Measurements from ENCODE around the gene FBXL7.

Gene FBXL7

DNA sequence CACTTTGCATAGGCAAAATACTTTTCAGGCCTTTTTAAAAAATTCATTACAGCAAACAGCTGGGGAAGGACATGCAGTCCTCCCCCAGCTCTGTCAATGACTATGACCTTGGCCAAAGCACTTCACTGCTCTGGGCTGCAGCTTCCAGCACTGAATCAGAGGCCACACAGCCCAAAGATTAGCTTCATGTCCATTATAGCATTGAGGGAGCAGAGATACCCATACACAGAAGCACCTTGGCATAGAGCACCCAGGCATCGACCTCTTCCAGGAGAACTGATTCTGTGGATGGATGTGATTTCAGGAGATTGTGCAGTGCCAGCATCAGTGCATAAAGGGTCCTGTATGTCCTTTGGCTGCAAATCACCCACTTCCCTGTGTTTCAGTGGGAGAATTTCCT is 437.7 kb downstream of the FBXL7 start:
- Histone ChIP-seq H3K4me3 (replicated peaks; ENCODE audit: low read depth, low read length) (no peak overlapping the region), H3K27me3 (replicated peaks; ENCODE audit: control insufficient read depth, insufficient read depth, low read length) (no peaks in the 10 kb centered on the region), H3K36me3 (ENCODE audit: control insufficient read depth, insufficient read depth, low read length) (no peaks in the 10 kb centered on the region)
- DNase-seq (ENCODE audit: extremely low read depth, insufficient read length) = no peak
- TF ChIP-seq, protein P1, sequence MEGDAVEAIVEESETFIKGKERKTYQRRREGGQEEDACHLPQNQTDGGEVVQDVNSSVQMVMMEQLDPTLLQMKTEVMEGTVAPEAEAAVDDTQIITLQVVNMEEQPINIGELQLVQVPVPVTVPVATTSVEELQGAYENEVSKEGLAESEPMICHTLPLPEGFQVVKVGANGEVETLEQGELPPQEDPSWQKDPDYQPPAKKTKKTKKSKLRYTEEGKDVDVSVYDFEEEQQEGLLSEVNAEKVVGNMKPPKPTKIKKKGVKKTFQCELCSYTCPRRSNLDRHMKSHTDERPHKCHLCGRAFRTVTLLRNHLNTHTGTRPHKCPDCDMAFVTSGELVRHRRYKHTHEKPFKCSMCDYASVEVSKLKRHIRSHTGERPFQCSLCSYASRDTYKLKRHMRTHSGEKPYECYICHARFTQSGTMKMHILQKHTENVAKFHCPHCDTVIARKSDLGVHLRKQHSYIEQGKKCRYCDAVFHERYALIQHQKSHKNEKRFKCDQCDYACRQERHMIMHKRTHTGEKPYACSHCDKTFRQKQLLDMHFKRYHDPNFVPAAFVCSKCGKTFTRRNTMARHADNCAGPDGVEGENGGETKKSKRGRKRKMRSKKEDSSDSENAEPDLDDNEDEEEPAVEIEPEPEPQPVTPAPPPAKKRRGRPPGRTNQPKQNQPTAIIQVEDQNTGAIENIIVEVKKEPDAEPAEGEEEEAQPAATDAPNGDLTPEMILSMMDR (IDR thresholded peaks at IDR 0.05; ENCODE audit: insufficient read depth, low read length, poor library complexity, severe bottlenecking) = no peak

DNA sequence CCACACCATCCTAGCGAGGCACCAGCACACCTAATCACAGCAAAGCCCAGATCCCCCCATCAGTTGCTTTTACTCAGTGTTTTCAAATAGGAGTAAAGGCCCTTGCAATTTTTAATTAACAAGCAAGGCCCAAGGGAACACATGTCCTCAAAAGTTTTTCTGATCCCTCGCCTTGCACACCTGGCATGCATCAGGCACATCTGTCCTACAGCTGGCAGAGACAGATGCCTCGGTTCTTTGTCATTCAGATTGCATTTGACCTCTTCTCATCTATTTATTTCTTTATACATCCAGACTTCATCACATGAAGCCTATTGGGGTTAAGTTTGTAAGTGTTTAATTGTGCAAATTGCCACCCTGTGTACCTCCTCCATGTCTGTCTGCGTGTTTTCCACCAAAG is 438.2 kb downstream of the FBXL7 start:
- Histone ChIP-seq H3K27me3 (replicated peaks; ENCODE audit: control insufficient read depth, insufficient read depth, low read length) (no peaks in the 10 kb centered on the region), H3K36me3 (ENCODE audit: control insufficient read depth, insufficient read depth, low read length) (no peaks in the 10 kb centered on the region), H3K4me3 (replicated peaks; ENCODE audit: low read depth, low read length) (no peak overlapping the region)
- DNase-seq (ENCODE audit: extremely low read depth, insufficient read length) = no peak
- TF ChIP-seq, protein P1 (IDR thresholded peaks at IDR 0.05; ENCODE audit: insufficient read depth, low read length, poor library complexity, severe bottlenecking) = no peak

- no peaks in the 10 kb centered on the region for H3K27me3 ChIP-seq (replicated peaks; ENCODE audit: control insufficient read depth, insufficient read depth, low read length)
- no peak for DNase-seq (ENCODE audit: extremely low read depth, insufficient read length)
- no peak overlapping the region for H3K4me3 ChIP-seq (replicated peaks; ENCODE audit: low read depth, low read length)
- H3K36me3 ChIP-seq (ENCODE audit: control insufficient read depth, insufficient read depth, low read length) = no peaks in the 10 kb centered on the region
- TF ChIP-seq, protein P1 (IDR thresholded peaks at IDR 0.05; ENCODE audit: insufficient read depth, low read length, poor library complexity, severe bottlenecking) = no peak
These were observed 439.0 kb downstream of the FBXL7 start for GRCh38 chr5:15938961-15939360.

GRCh38 chr5:15940905-15941304 is 440.9 kb downstream of the FBXL7 start:
- DNase-seq (ENCODE audit: extremely low read depth, insufficient read length) = no peak
- no peaks in the 10 kb centered on the region for H3K36me3 ChIP-seq (ENCODE audit: control insufficient read depth, insufficient read depth, low read length)
- H3K27me3 ChIP-seq (replicated peaks; ENCODE audit: control insufficient read depth, insufficient read depth, low read length) = no peaks in the 10 kb centered on the region
- no peak overlapping the region for H3K4me3 ChIP-seq (replicated peaks; ENCODE audit: low read depth, low read length)
- TF ChIP-seq, protein P1 (IDR thresholded peaks at IDR 0.05; ENCODE audit: insufficient read depth, low read length, poor library complexity, severe bottlenecking) = no peak

GRCh38 chr5:15943487-15943886 is 443.5 kb downstream of the FBXL7 start:
- no peaks in the 10 kb centered on the region for H3K27me3 ChIP-seq (replicated peaks; ENCODE audit: control insufficient read depth, insufficient read depth, low read length)
- no peak for DNase-seq (ENCODE audit: extremely low read depth, insufficient read length)
- no peak overlapping the region for H3K4me3 ChIP-seq (replicated peaks; ENCODE audit: low read depth, low read length)
- H3K36me3 ChIP-seq (ENCODE audit: control insufficient read depth, insufficient read depth, low read length) = no peaks in the 10 kb centered on the region
- TF ChIP-seq, protein P1 (IDR thresholded peaks at IDR 0.05; ENCODE audit: insufficient read depth, low read length, poor library complexity, severe bottlenecking) = no peak

DNA sequence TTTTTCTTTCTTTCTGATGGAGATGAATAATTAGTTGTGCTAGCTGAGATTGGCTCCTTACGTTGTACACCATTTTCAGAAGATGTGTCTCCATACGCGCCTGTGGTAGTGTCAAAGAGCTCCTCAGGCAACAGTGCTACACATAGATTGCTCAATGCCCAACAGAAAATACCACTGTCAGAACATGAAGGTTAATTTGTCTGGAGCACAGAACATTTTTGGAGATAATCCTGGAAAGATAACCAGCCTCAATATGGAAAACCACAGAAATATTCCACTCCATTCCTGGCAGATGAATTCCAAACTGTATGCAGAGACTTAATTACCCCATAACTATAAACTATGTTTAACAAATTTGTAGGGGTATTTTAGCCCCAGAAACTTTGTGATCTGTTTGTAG is 446.0 kb downstream of the FBXL7 start:
- Histone ChIP-seq H3K4me3 (replicated peaks; ENCODE audit: low read depth, low read length) (no peak overlapping the region), H3K27me3 (replicated peaks; ENCODE audit: control insufficient read depth, insufficient read depth, low read length) (no peaks in the 10 kb centered on the region), H3K36me3 (ENCODE audit: control insufficient read depth, insufficient read depth, low read length) (no peaks in the 10 kb centered on the region)
- no peak for DNase-seq (ENCODE audit: extremely low read depth, insufficient read length)
- TF ChIP-seq, protein P1 (IDR thresholded peaks at IDR 0.05; ENCODE audit: insufficient read depth, low read length, poor library complexity, severe bottlenecking) = no peak
